H1 (cell line): Measurements from ENCODE around the gene ACRBP. TPM values are rescaled to one million over a fixed set of nuclear protein-coding genes. Genes with fewer than 3 reads are reported as not detected.

Experiments used
- CTCF ChIA-PET: fragments of 300-600 bp; sonication (Branson Sonifier 250); formaldehyde crosslinking; loops from one replicate; lab custom pipeline; 2021; ENCODE audit not compliant: partially characterized antibody; lab: Charles Lee
- POLR2A ChIA-PET: fragments of 300-600 bp; sonication (Branson Sonifier 250); formaldehyde crosslinking; loops from one replicate; lab custom pipeline; 2021; ENCODE audit warnings: inconsistent platforms; ENCODE audit not compliant: partially characterized antibody; lab: Charles Lee
- DNase-seq, 2 experiments: peaks; one replicate each; pipeline versions ENCODE4 v3.0.0 to v3.0.0-alpha.2; 2010 to 2022; ENCODE audit warnings: low spot score in 2 of 2, low read depth in 1 of 2, mixed read lengths in 1 of 2
- FAIRE-seq: peaks from 2 replicates; lab custom pipeline; 2011; peaks lifted over from hg19 to GRCh38; lab: Jason Lieb, UNC
- H2AFZ ChIP-seq: 2 replicates; pipeline ENCODE4 v1.8.1; 2012; ENCODE audit warnings: low read length, inconsistent platforms
- H2AK5ac ChIP-seq: 2 replicates; pipeline ENCODE4 v1.6.1; 2013; ENCODE audit warnings: low read depth, low read length
- H2BK120ac ChIP-seq: replicated peaks from 2 replicates; pipeline ENCODE3; 2013; ENCODE audit warnings: low read depth, low read length, inconsistent platforms
- H2BK12ac ChIP-seq: 2 replicates; pipeline ENCODE4 v1.6.1; 2013; ENCODE audit warnings: low read depth, low read length
- H2BK15ac ChIP-seq: 2 replicates; pipeline ENCODE4 v1.6.1; 2013; ENCODE audit warnings: low read length
- H2BK20ac ChIP-seq: 2 replicates; pipeline ENCODE4 v1.6.1; 2013; ENCODE audit warnings: low read length
- H2BK5ac ChIP-seq: 2 replicates; pipeline ENCODE4 v1.6.1; 2013; ENCODE audit warnings: low read depth, low read length
- H3K14ac ChIP-seq: 2 replicates; pipeline ENCODE4 v1.6.1; 2013; ENCODE audit warnings: inconsistent platforms; ENCODE audit not compliant: insufficient read length
- H3K18ac ChIP-seq: 2 replicates; pipeline ENCODE4 v1.6.1; 2013; ENCODE audit warnings: low read length; ENCODE audit errors: extremely low read depth
- H3K23ac ChIP-seq: 2 replicates; pipeline ENCODE4 v1.6.1; 2013; ENCODE audit warnings: inconsistent platforms; ENCODE audit not compliant: insufficient read length
- H3K23me2 ChIP-seq: 2 replicates; pipeline ENCODE4 v1.6.1; 2013; ENCODE audit warnings: low read depth, low read length
- H3K27ac ChIP-seq: 2 replicates; pipeline ENCODE4 v1.6.1; 2011; ENCODE audit warnings: low read depth, low read length, inconsistent platforms
- H3K27me3 ChIP-seq, 4 experiments: replicated peaks in 1 of 4; 1 replicate in 1 of 4; 2 replicates in 3 of 4; pipeline versions ENCODE4 v1.6.1 to v1.8.1; 2011 to 2013; ENCODE audit warnings: low read length in 3 of 4, mild to moderate bottlenecking in 3 of 4, inconsistent platforms in 2 of 4, mixed read lengths in 2 of 4, moderate library complexity in 1 of 4; ENCODE audit not compliant: control insufficient read depth in 3 of 4, insufficient read depth in 3 of 4; ENCODE audit errors: extremely low read depth in 1 of 4
- H3K36me3 ChIP-seq, 4 experiments: 2 replicates each; pipeline versions ENCODE4 v1.6.1 to v1.8.1; 2011 to 2013; ENCODE audit warnings: mild to moderate bottlenecking in 4 of 4, low read length in 3 of 4, moderate library complexity in 2 of 4, control low read depth in 1 of 4, inconsistent platforms in 1 of 4; ENCODE audit not compliant: insufficient read depth in 4 of 4, control insufficient read depth in 2 of 4
- H3K4ac ChIP-seq: replicated peaks from 2 replicates; pipeline ENCODE3; 2013; ENCODE audit warnings: low read length, low read depth, mixed read lengths, inconsistent platforms; ENCODE audit not compliant: insufficient read length
- H3K4me1 ChIP-seq, 4 experiments: replicated peaks in 1 of 4; 1 replicate in 1 of 4; 2 replicates in 3 of 4; pipeline versions ENCODE4 v1.6.1 to v1.8.1; 2011 to 2013; ENCODE audit warnings: low read length in 3 of 4, inconsistent platforms in 2 of 4, mixed read lengths in 1 of 4; ENCODE audit not compliant: insufficient read depth in 4 of 4, control insufficient read depth in 3 of 4
- H3K4me2 ChIP-seq, 2 experiments: 2 replicates each; pipeline versions ENCODE4 v1.6.1 to v1.8.1; 2011 to 2013; ENCODE audit warnings: low read depth in 2 of 2, low read length in 2 of 2, control low read depth in 1 of 2, inconsistent platforms in 1 of 2, mild to moderate bottlenecking in 1 of 2; ENCODE audit not compliant: insufficient read depth in 1 of 2
- H3K4me3 ChIP-seq, 4 experiments: fragments of 200-600, 300-600 bp in 1 of 4; sonication (generic), shearing (Covaris generic), sonication (Bioruptor Twin) in 1 of 4; 2 replicates each; pipeline versions ENCODE4 v1.5.1 to v1.8.1; 2011 to 2016; ENCODE audit warnings: low read length in 4 of 4, low read depth in 3 of 4, control low read depth in 2 of 4, inconsistent platforms in 2 of 4, mild to moderate bottlenecking in 2 of 4, mixed read lengths in 1 of 4, moderate library complexity in 1 of 4; ENCODE audit not compliant: insufficient read depth in 2 of 4; ENCODE audit errors: extremely low read depth in 1 of 4
- H3K56ac ChIP-seq: replicated peaks from 2 replicates; pipeline ENCODE3; 2013; ENCODE audit warnings: low read depth, mild to moderate bottlenecking, mixed read lengths, low read length, inconsistent platforms; ENCODE audit not compliant: insufficient read length
- H3K79me1 ChIP-seq: 2 replicates; pipeline ENCODE4 v1.6.1; 2013; ENCODE audit warnings: low read depth, low read length, control low read depth
- H3K79me2 ChIP-seq, 2 experiments: 2 replicates each; pipeline versions ENCODE4 v1.6.1 to v1.8.1; 2012 to 2013; ENCODE audit warnings: low read length in 2 of 2, mild to moderate bottlenecking in 2 of 2, inconsistent platforms in 1 of 2; ENCODE audit not compliant: insufficient read depth in 2 of 2, control insufficient read depth in 1 of 2
- H3K9ac ChIP-seq, 4 experiments: replicated peaks in 1 of 4; 1 replicate in 1 of 4; 2 replicates in 3 of 4; pipeline versions ENCODE4 v1.6.1 to v1.8.1; 2011 to 2013; ENCODE audit warnings: low read depth in 3 of 4, low read length in 3 of 4, control low read depth in 2 of 4, mild to moderate bottlenecking in 2 of 4, moderate library complexity in 2 of 4, inconsistent platforms in 1 of 4; ENCODE audit errors: extremely low read depth in 1 of 4
- H3K9me3 ChIP-seq, 2 experiments: 2 replicates each; pipeline versions ENCODE4 v1.6.1 to v1.8.1; 2012 to 2013; ENCODE audit warnings: mild to moderate bottlenecking in 2 of 2, moderate library complexity in 2 of 2, control low read depth in 1 of 2, inconsistent platforms in 1 of 2, low read depth in 1 of 2, low read length in 1 of 2, mixed read lengths in 1 of 2; ENCODE audit not compliant: insufficient read depth in 2 of 2
- H4K20me1 ChIP-seq, 2 experiments: replicated peaks in 1 of 2; 2 replicates each; pipeline versions ENCODE3 to v1.8.1; 2011 to 2013; ENCODE audit warnings: inconsistent platforms in 2 of 2, low read length in 2 of 2, mild to moderate bottlenecking in 1 of 2; ENCODE audit not compliant: insufficient read depth in 2 of 2, control insufficient read depth in 1 of 2
- H4K5ac ChIP-seq: 2 replicates; pipeline ENCODE4 v1.6.1; 2013; ENCODE audit warnings: low read length, low read depth, mixed read lengths, inconsistent platforms; ENCODE audit not compliant: insufficient read length
- H4K8ac ChIP-seq: 2 replicates; pipeline ENCODE4 v1.8.0; 2013; ENCODE audit warnings: mild to moderate bottlenecking, moderate library complexity, low read length, inconsistent platforms; ENCODE audit not compliant: insufficient read depth; ENCODE audit errors: extremely low read depth
- H4K91ac ChIP-seq: replicated peaks from 2 replicates; pipeline ENCODE3; 2013; ENCODE audit warnings: low read length, mixed read lengths, inconsistent platforms; ENCODE audit not compliant: insufficient read length
- ASH2L ChIP-seq: fragments of 200-600, 300-600 bp; sonication (generic); IDR thresholded peaks from one replicate; pipeline ENCODE4 v1.7.1; 2017; ENCODE audit warnings: low read length
- BACH1 ChIP-seq: IDR thresholded peaks from 2 replicates; pipeline ENCODE4 v1.6.1; 2012; ENCODE audit warnings: low read length, improper control_type of control experiment
- BCL11A ChIP-seq, 2 experiments: IDR thresholded peaks; one replicate each; pipeline ENCODE4 v1.6.1; 2011; ENCODE audit warnings: low read depth in 2 of 2, low read length in 2 of 2, mild to moderate bottlenecking in 2 of 2
- BRCA1 ChIP-seq: IDR thresholded peaks from 2 replicates; pipeline ENCODE4 v1.6.1; 2012; ENCODE audit warnings: low read depth, low read length, improper control_type of control experiment
- GABPA ChIP-seq: IDR thresholded peaks from 2 replicates; pipeline ENCODE4 v1.6.1; 2011; ENCODE audit warnings: mild to moderate bottlenecking, low read length, moderate library complexity, borderline replicate concordance; ENCODE audit not compliant: insufficient read depth
- HDAC6 ChIP-seq: IDR thresholded peaks from one replicate; pipeline ENCODE4 v1.7.1; 2012; ENCODE audit warnings: low read depth, mild to moderate bottlenecking, inconsistent platforms, low read length, moderate library complexity
- NRF1 ChIP-seq: IDR thresholded peaks from 2 replicates; pipeline ENCODE4 v1.6.1; 2011; ENCODE audit warnings: mild to moderate bottlenecking, low read depth, low read length, improper control_type of control experiment
- RAD21 ChIP-seq, 2 experiments: IDR thresholded peaks in 1 of 2; conservative IDR thresholded peaks in 1 of 2; 2 replicates each; pipeline ENCODE4 v1.6.1; 2011; ENCODE audit warnings: low read depth in 2 of 2, low read length in 2 of 2, improper control_type of control experiment in 1 of 2, inconsistent platforms in 1 of 2, mild to moderate bottlenecking in 1 of 2, moderate library complexity in 1 of 2
- SP4 ChIP-seq: IDR thresholded peaks from 2 replicates; pipeline ENCODE4 v1.6.1; 2012; ENCODE audit warnings: low read length, inconsistent platforms
- YY1 ChIP-seq: IDR thresholded peaks from 2 replicates; pipeline ENCODE4 v1.6.1; 2011; ENCODE audit warnings: low read depth, mild to moderate bottlenecking, low read length
- WGBS, 2 experiments: shearing (Covaris generic) in 1 of 2; methylation state at CpG; one replicate each; pipeline versions ENCODE4 v1.1.6 to v1.1.7; 2013 to 2015; ENCODE audit warnings: low lambda C conversion rate in 2 of 2, mixed read lengths in 2 of 2, inconsistent platforms in 1 of 2, low coverage in 1 of 2, missing lambda C conversion rate in 1 of 2; ENCODE audit not compliant: insufficient replicate concordance in 2 of 2, insufficient coverage in 1 of 2, insufficient read length in 1 of 2; ENCODE audit errors: extremely low coverage in 1 of 2, missing lambda C conversion rate in 1 of 2; 5-methylcytosine and 5-hydroxymethylcytosine counted together
- polyA plus RNA-seq, 7 experiments: library from polyadenylated mRNA; depleted of rRNA in 3 of 7; stranded (reverse) in 5 of 7; unstranded in 2 of 7; fragments of >200 nt in 5 of 7; fragments of 200-250 nt in 2 of 7; gene quantifications; 1 replicate in 5 of 7; 2 replicates in 1 of 7; 4 replicates in 1 of 7; pipeline versions ENCODE4 v1.2.1 to v1.2.3, GENCODE V29; 2011 to 2013; ENCODE audit warnings: missing spikeins in 2 of 7, mixed read lengths in 2 of 7
- total RNA-seq: library from RNA; stranded (reverse); fragmentation: NEBNext Ultra II Directional; extraction: Animal tissue kit (Norgen Biotek cat#: 25700); gene quantifications from 2 replicates; pipeline ENCODE4 v1.2.1, GENCODE V29; 2021
- TF ChIP-seq, protein P1 (sequence below): IDR thresholded peaks from 2 replicates; pipeline ENCODE4 v1.6.1; 2011; ENCODE audit warnings: low read length, improper control_type of control experiment

The ACRBP gene
- total and polyA plus RNA-seq, 2 of the 8 experiments (the other 6 are each of a cell fraction or from before 2014, with no cell fraction given) = 0.80 to 5.2 TPM

GRCh38 chr12:6612652-6613014 is 34.6 kb downstream of the ACRBP start:
- Histone ChIP-seq H3K79me2 (no peaks in the 10 kb centered on the region), H3K4me1 (peaks cover 15 to 22% (median 17%) of the 10 kb centered on the region in 4 experiments), H3K4me3 (peak overlapping the region in 1 of 4 experiments; percentile 56; a peak in 3 of 8 replicates), H3K9me3 (no peaks in the 10 kb centered on the region), H3K79me1 (no peaks in the 10 kb centered on the region), H3K23ac (no peak overlapping the region), H2AK5ac (0 out of 2 replicates have a peak overlapping the region, but pooled peaks have one; percentile 45), H3K18ac (peak overlapping the region; percentile 92; the same call in 1 of the 2 replicates), H3K14ac (no peak overlapping the region), H2BK5ac (peak overlapping the region; percentile 79; the same call in 1 of the 2 replicates), H4K5ac (peak overlapping the region; percentile 75), H3K9ac (peak overlapping the region in 1 of 4 experiments; percentile 75; a peak in 1 of 7 replicates), H3K27ac (no peak overlapping the region), H2BK15ac (peak overlapping the region; percentile 95; the same call in 1 of the 2 replicates), H4K8ac (peak overlapping the region; percentile 64; the same call in 1 of the 2 replicates), H2BK12ac (peak overlapping the region; percentile 69), H3K27me3 (no peaks in the 10 kb centered on the region), H3K56ac (no peak overlapping the region), H3K4me2 (peak overlapping the region; percentile 76 to 89), H4K91ac (peak overlapping the region; percentile 81), H3K4ac (peak overlapping the region; percentile 40), H3K36me3 (no peaks in the 10 kb centered on the region), H4K20me1 (no peaks in the 10 kb centered on the region), H2BK20ac (peak overlapping the region; percentile 99; the same call in 1 of the 2 replicates), H3K23me2 (peaks cover 6% of the 10 kb centered on the region; the same call in 1 of the 2 replicates), H2BK120ac (peak overlapping the region; percentile 25), H2AFZ (0 out of 2 replicates have a peak overlapping the region, but pooled peaks have one; percentile 39)
- ChIA-PET POLR2A (interaction anchor here (0.6 to 3.4 kb wide), 24 partner anchors 10 to 324 kb away, joined by 3 to 19 read pairs (median 4); partner anchors contain the start of genes GAPDH and ZNF384), CTCF (interaction anchor here (0.6 to 2.4 kb wide), 12 partner anchors 8 to 260 kb away, joined by 3 to 11 read pairs (median 4); partner anchors contain the start of genes LPAR5 and PTMS)
- WGBS, 2 experiments = 75% methylated on average over 7 of the region's 7 CpGs; no CpG with 5 or more reads in 1 of the 2 experiments
- TF ChIP-seq ASH2L (no peak), BRCA1 (no peak), NRF1 (no peak), YY1 (no peak), HDAC6 (no peak), GABPA (no peak), BCL11A (IDR thresholded peaks at IDR 0.05; ENCODE audit: low read depth in 2 of 2, low read length in 2 of 2) (no peak), RAD21 (IDR thresholded peaks at IDR 0.05 in 1 of 2, conservative IDR thresholded peaks at IDR 0.05 in 1 of 2; ENCODE audit: low read depth in 2 of 2, low read length in 2 of 2) (no peak), BACH1 (no peak), SP4 (no peak)
- TF ChIP-seq, protein P1, sequence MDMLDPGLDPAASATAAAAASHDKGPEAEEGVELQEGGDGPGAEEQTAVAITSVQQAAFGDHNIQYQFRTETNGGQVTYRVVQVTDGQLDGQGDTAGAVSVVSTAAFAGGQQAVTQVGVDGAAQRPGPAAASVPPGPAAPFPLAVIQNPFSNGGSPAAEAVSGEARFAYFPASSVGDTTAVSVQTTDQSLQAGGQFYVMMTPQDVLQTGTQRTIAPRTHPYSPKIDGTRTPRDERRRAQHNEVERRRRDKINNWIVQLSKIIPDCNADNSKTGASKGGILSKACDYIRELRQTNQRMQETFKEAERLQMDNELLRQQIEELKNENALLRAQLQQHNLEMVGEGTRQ = no peak
- FAIRE-seq = no peak
- DNase-seq = no peak
